Neural cell (in vitro differentiated cells): ENCODE data around the gene NACA. TPM values are rescaled to one million over a fixed set of nuclear protein-coding genes. Genes with fewer than 3 reads are reported as not detected.

Experiments used
- H2AFZ ChIP-seq: fragments of 200-600, 300-800 bp; sonication (generic), shearing (Covaris generic); 2 replicates; pipeline ENCODE4 v1.6.0; 2014; ENCODE audit warnings: low read depth, mild to moderate bottlenecking, antibody characterized with exemption, low read length, moderate library complexity
- H3F3A ChIP-seq: fragments of 200-600 bp; shearing (Covaris generic); 2 replicates; pipeline ENCODE4 v1.6.1; 2016; ENCODE audit warnings: mild to moderate bottlenecking, moderate library complexity, mixed read lengths, antibody characterized with exemption, low read length; ENCODE audit not compliant: insufficient read depth, poor library complexity, severe bottlenecking
- H3K27ac ChIP-seq: fragments of 200-600, 300-800 bp; sonication (generic), shearing (Covaris generic); 2 replicates; pipeline ENCODE4 v1.5.1; 2014; ENCODE audit warnings: mild to moderate bottlenecking, low read length, moderate library complexity
- H3K27me3 ChIP-seq: fragments of 300-800, 200-600 bp; sonication (generic), shearing (Covaris generic); 2 replicates; pipeline ENCODE4 v1.6.0; 2014; ENCODE audit warnings: mild to moderate bottlenecking, low read depth, low read length, moderate library complexity; ENCODE audit not compliant: insufficient read depth
- H3K36me3 ChIP-seq: fragments of 300-800, 200-600 bp; sonication (generic), shearing (Covaris generic); 2 replicates; pipeline ENCODE4 v1.5.1; 2014; ENCODE audit warnings: mild to moderate bottlenecking, antibody characterized with exemption, low read length, moderate library complexity; ENCODE audit not compliant: insufficient read depth
- H3K4me2 ChIP-seq: fragments of 300-800, 200-600 bp; sonication (generic), shearing (Covaris generic); 2 replicates; pipeline ENCODE4 v1.6.0; 2014; ENCODE audit warnings: mild to moderate bottlenecking, low read length
- H3K4me3 ChIP-seq: fragments of 300-800, 200-600 bp; sonication (generic), shearing (Covaris generic); 2 replicates; pipeline ENCODE4 v1.5.1; 2014; ENCODE audit warnings: mild to moderate bottlenecking, low read length, moderate library complexity
- H3K79me2 ChIP-seq: fragments of 200-600 bp; shearing (Covaris generic); replicated peaks from 2 replicates; pipeline ENCODE4 v1.6.0; 2014; ENCODE audit warnings: mild to moderate bottlenecking, low read length, moderate library complexity; ENCODE audit not compliant: insufficient read depth
- H3K9ac ChIP-seq: fragments of 300-800, 200-600 bp; sonication (generic), shearing (Covaris generic); 2 replicates; pipeline ENCODE4 v1.6.1; 2016; ENCODE audit warnings: mild to moderate bottlenecking, low read length, mixed read lengths
- H3K9me2 ChIP-seq: fragments of 200-600 bp; shearing (Covaris generic); 2 replicates; pipeline ENCODE4 v1.6.1; 2016; ENCODE audit warnings: mild to moderate bottlenecking, low read length, mixed read lengths; ENCODE audit not compliant: insufficient read depth
- H3K9me3 ChIP-seq: fragments of 200-600, 300-800 bp; sonication (generic), shearing (Covaris generic); 2 replicates; pipeline ENCODE4 v1.6.1; 2016; ENCODE audit warnings: mild to moderate bottlenecking, mixed run types, low read length, moderate library complexity, mixed read lengths
- H4K20me1 ChIP-seq: fragments of 200-600 bp; shearing (Covaris generic); 2 replicates; pipeline ENCODE4 v1.6.1; 2016; ENCODE audit warnings: mild to moderate bottlenecking, mixed run types; ENCODE audit not compliant: insufficient read depth
- EP300 ChIP-seq: fragments of 450-650 bp; conservative IDR thresholded peaks from 2 replicates; pipeline ENCODE4 v1.6.1; 2014; ENCODE audit warnings: antibody characterized with exemption, mild to moderate bottlenecking, moderate library complexity; ENCODE audit not compliant: poor library complexity, severe bottlenecking
- EZH2 ChIP-seq: fragments of 200-600, 300-800 bp; shearing (Covaris generic), sonication (generic); IDR thresholded peaks from 2 replicates; pipeline ENCODE4 v1.6.1; 2014; ENCODE audit warnings: antibody characterized with exemption, low read length, borderline replicate concordance, mild to moderate bottlenecking; ENCODE audit not compliant: insufficient read depth, poor library complexity, severe bottlenecking
- MXI1 ChIP-seq: fragments of 450-650 bp; conservative IDR thresholded peaks from 2 replicates; pipeline ENCODE4 v1.6.1; 2014; ENCODE audit warnings: antibody characterized with exemption, mild to moderate bottlenecking; ENCODE audit not compliant: poor library complexity, severe bottlenecking
- POLR2AphosphoS5 ChIP-seq: IDR thresholded peaks from 2 replicates; pipeline ENCODE4 v1.6.1; 2012
- RAD21 ChIP-seq: fragments of 450-650 bp; conservative IDR thresholded peaks from 2 replicates; pipeline ENCODE4 v1.6.1; 2014; ENCODE audit warnings: antibody characterized with exemption, mild to moderate bottlenecking, moderate library complexity
- SMC3 ChIP-seq: fragments of 450-650 bp; conservative IDR thresholded peaks from 2 replicates; pipeline ENCODE4 v1.6.1; 2014; ENCODE audit warnings: antibody characterized with exemption, mild to moderate bottlenecking, moderate library complexity; ENCODE audit not compliant: poor library complexity
- TAF1 ChIP-seq: IDR thresholded peaks from 2 replicates; pipeline ENCODE4 v1.6.1; 2012; ENCODE audit warnings: low read depth
- polyA plus RNA-seq: library from polyadenylated mRNA; depleted of rRNA; stranded (reverse); fragments of >200 nt; gene quantifications from 2 replicates; pipeline ENCODE4 v1.2.3, GENCODE V29; 2014
- TF ChIP-seq, protein P1 (sequence below): fragments of 450-650 bp; IDR thresholded peaks from 2 replicates; pipeline ENCODE4 v1.5.1; 2014; ENCODE audit warnings: antibody characterized with exemption, mild to moderate bottlenecking, moderate library complexity; ENCODE audit not compliant: poor library complexity, severe bottlenecking
- TF ChIP-seq, protein P2 (sequence below): IDR thresholded peaks from 2 replicates; pipeline ENCODE4 v1.6.1; 2012; ENCODE audit warnings: borderline replicate concordance

Gene NACA
- polyA plus RNA-seq, 1 donor from 2014 or later = 1,797 TPM

DNA sequence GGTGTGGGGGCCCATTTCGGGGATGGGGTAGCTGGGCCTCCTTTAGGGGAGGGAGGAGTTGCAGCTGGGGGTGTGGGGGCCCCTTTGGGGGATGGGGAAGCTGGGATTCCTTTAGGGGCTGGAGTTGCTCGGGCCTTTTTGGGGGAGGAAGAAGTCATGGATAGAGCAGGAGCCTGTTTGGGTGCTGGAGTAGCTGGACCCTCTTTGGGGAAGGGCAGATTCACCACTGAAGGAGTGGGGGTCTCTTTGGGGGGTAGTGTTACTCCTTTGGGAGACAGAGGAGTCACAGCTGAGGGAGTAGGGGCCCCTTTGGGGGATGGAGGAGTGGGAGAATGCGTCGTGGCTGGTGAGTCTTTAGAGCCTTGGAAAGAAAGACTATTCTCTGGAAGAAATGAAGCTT, 6.5 kb downstream of the NACA start:
- Histone ChIP-seq H3K27ac (no peak overlapping the region), H3K9me2 (no peaks in the 10 kb centered on the region), H3K9me3 (no peaks in the 10 kb centered on the region), H3K27me3 (no peaks in the 10 kb centered on the region), H4K20me1 (no peaks in the 10 kb centered on the region), H3K36me3 (peaks cover 2% of the 10 kb centered on the region), H3K4me2 (no peak overlapping the region), H3K79me2 (peaks cover 48% of the 10 kb centered on the region), H3F3A (no peaks in the 10 kb centered on the region), H3K9ac (no peak overlapping the region), H2AFZ (no peak overlapping the region), H3K4me3 (no peak overlapping the region)
- TF ChIP-seq, protein P1, sequence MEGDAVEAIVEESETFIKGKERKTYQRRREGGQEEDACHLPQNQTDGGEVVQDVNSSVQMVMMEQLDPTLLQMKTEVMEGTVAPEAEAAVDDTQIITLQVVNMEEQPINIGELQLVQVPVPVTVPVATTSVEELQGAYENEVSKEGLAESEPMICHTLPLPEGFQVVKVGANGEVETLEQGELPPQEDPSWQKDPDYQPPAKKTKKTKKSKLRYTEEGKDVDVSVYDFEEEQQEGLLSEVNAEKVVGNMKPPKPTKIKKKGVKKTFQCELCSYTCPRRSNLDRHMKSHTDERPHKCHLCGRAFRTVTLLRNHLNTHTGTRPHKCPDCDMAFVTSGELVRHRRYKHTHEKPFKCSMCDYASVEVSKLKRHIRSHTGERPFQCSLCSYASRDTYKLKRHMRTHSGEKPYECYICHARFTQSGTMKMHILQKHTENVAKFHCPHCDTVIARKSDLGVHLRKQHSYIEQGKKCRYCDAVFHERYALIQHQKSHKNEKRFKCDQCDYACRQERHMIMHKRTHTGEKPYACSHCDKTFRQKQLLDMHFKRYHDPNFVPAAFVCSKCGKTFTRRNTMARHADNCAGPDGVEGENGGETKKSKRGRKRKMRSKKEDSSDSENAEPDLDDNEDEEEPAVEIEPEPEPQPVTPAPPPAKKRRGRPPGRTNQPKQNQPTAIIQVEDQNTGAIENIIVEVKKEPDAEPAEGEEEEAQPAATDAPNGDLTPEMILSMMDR = no peak
- TF ChIP-seq, protein P2, sequence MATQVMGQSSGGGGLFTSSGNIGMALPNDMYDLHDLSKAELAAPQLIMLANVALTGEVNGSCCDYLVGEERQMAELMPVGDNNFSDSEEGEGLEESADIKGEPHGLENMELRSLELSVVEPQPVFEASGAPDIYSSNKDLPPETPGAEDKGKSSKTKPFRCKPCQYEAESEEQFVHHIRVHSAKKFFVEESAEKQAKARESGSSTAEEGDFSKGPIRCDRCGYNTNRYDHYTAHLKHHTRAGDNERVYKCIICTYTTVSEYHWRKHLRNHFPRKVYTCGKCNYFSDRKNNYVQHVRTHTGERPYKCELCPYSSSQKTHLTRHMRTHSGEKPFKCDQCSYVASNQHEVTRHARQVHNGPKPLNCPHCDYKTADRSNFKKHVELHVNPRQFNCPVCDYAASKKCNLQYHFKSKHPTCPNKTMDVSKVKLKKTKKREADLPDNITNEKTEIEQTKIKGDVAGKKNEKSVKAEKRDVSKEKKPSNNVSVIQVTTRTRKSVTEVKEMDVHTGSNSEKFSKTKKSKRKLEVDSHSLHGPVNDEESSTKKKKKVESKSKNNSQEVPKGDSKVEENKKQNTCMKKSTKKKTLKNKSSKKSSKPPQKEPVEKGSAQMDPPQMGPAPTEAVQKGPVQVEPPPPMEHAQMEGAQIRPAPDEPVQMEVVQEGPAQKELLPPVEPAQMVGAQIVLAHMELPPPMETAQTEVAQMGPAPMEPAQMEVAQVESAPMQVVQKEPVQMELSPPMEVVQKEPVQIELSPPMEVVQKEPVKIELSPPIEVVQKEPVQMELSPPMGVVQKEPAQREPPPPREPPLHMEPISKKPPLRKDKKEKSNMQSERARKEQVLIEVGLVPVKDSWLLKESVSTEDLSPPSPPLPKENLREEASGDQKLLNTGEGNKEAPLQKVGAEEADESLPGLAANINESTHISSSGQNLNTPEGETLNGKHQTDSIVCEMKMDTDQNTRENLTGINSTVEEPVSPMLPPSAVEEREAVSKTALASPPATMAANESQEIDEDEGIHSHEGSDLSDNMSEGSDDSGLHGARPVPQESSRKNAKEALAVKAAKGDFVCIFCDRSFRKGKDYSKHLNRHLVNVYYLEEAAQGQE = no peak
- TF ChIP-seq SMC3 = no peak
- no peak for TF ChIP-seq RAD21
- no peak for TF ChIP-seq EZH2
- TF ChIP-seq MXI1 = no peak
- TF ChIP-seq EP300 = no peak
- TF ChIP-seq TAF1 = no peak
- TF ChIP-seq POLR2AphosphoS5 = no peak

DNA sequence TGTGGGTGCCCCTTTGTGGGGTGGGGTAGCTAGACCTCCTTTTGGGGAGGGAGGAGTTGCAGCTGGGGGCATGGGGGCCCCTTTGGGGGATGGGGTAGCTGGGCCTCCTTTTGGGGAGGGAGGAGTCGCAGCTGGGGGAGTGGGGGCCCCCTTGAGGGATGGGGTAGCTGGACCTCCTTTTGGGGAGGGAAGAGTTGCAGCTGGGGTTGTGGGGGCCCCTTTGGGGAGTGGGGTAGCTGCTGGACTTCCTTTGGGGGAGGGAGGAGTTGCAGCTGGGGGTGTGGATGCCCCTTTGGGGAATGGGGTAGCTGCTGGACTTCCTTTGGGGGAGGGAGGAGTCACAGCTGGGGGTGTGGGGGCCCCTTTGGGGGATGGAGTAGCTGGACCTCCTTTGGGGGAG, 7.0 kb downstream of the NACA start:
- no peak overlapping the region for H2AFZ ChIP-seq
- no peak overlapping the region for H3K4me3 ChIP-seq
- no peaks in the 10 kb centered on the region for H3K27me3 ChIP-seq
- H3K79me2 ChIP-seq = peaks cover 43% of the 10 kb centered on the region
- no peak overlapping the region for H3K9ac ChIP-seq
- H3K4me2 ChIP-seq = no peak overlapping the region
- no peaks in the 10 kb centered on the region for H3K9me3 ChIP-seq
- no peak overlapping the region for H3K27ac ChIP-seq
- H4K20me1 ChIP-seq = no peaks in the 10 kb centered on the region
- H3F3A ChIP-seq = no peaks in the 10 kb centered on the region
- peaks cover 7% of the 10 kb centered on the region for H3K36me3 ChIP-seq
- H3K9me2 ChIP-seq = no peaks in the 10 kb centered on the region
- TF ChIP-seq SMC3 (no peak), EP300 (no peak), RAD21 (no peak), TAF1 (no peak), POLR2AphosphoS5 (no peak), EZH2 (no peak), MXI1 (no peak)
- TF ChIP-seq, protein P2 = no peak
- TF ChIP-seq, protein P1 = no peak
